GM12892 (cell line): ENCODE data around the gene BRINP3.

ENCODE experiments used
- POLR2A ChIP-seq: IDR thresholded peaks from 2 replicates; pipeline ENCODE4 v1.6.1; 2011; ENCODE audit warnings: low read depth, low read length, control low read depth
- POLR2AphosphoS5 ChIP-seq: IDR thresholded peaks from 2 replicates; pipeline ENCODE4 v1.6.1; 2011; ENCODE audit warnings: low read depth, low read length, control low read depth
- TAF1 ChIP-seq: IDR thresholded peaks from 2 replicates; pipeline ENCODE4 v1.6.1; 2011; ENCODE audit warnings: low read depth, mild to moderate bottlenecking, control low read depth, low read length, borderline replicate concordance

DNA sequence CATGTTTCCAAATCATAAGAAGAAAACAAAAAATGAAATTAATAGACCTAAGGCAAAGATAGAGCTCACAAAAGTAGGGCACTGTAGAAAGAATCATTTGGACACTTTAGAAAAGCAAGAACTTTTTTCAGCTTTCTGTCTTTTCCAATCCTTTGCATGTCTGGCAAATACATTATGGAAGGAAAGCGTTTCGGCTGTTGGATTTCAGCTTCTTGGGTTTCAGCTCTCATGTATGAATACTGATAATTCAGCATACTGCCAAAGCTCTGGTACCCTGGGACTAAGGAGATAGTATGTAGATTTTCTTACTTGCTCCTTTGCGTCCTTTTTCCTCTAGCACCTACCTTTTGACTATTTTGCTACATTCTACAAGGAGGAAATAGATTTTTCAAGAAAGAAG, 375.9 kb downstream of the BRINP3 start:
- TF ChIP-seq POLR2A (no peak), POLR2AphosphoS5 (no peak), TAF1 (no peak)
